ENCODE data around the gene ZNF519.
"Not testable (repeated sequence)": the region's sequence is repeated elsewhere in the genome, so short reads cannot be mapped to it uniquely, and the experiment has no call there.

ZNF519 gene

DNA sequence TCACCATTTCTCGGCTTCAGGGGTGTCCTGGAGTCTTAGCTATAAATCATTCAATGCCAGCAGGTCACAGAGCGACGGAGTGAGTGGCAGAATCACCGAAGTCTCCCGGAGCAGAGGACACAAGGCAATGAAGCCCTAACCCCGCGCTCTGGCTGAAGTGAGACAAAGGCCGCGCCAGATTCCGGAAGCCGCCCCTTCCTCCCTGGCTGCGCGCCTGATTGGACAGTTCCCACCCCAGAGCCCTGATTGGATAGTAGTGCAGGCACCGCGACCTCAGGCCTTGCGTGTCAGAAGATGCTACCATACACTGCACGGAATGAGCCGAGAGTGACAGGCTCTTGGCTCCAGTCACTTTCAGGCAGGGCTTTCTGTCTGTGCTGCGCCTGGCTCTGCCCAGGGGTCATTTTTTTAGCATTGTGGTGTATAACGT is at the start of gene ZNF519:
Gene ZNF519, minus strand, starts transcription at position 165 of the 430 bp plus-strand sequence. Its CDS starts 158 bp downstream, at position 7.
- DNase-seq (ENCODE audit: low read depth in 2 of 2) = peak; percentile 79 to 82

DNA sequence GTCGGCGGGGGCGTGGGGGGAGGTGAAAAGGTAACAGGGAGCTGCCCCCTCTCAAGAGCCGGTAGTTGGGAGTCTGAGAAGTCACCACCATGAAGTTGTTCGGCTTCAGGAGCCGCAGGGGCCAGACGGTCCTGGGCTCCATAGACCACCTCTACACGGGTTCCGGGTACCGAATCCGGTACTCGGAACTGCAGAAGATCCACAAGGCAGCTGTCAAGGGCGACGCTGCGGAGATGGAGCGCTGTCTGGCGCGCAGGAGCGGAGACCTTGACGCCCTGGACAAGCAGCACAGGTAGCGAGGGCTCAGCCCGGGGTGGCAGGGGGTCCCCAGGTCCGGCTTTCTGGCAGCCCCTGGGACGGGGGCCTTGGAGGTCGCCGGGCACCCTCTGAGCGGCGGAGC is 47.1 kb upstream of the ZNF519 start:
- no peak for DNase-seq (ENCODE audit: low read depth in 2 of 2)

DNA sequence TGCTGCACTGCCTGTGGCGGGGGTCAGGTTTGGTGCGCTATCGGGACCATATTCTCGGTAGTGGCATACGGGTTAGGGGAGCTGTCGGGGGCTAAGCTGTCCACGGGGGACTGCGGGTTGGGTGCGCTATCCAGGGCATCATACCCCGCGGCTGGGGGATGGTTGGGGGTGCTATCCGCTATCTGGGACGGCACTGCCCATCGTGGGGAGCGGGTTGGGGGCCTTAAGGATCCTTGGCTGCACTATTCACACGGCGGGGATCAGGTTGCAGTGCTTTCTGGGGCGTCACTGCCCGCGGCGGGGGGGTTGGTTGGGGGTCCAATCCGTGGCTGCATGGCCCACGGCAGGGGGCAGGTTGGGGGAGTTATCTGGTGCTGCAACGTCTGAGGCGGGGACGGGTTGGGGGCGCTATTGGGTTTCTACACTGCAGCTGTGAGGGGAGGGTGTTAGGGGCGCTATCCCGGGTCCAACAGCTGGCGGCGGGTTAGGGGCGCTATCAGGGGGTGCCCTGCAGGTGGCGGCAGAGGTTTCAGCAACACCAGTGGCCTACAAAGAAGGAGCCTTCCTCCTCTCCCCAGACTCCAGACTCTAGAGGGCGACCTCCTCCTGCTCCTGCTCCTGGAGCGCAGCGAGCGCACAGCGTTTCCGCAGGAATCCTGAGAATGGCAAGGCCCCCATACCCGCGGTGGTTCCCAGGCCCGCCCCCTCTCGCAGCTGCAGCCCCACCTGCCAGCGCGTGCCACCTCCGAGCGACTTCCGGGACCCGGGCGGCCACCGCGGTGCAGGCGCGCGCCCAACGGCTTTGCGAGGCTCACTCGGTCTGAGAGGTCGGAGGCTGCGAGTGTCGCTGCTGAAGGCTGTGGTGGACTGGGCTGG is 46.3 kb upstream of the ZNF519 start:
- peak; percentile 52 to 73 for DNase-seq (ENCODE audit: low read depth in 2 of 2)

DNA sequence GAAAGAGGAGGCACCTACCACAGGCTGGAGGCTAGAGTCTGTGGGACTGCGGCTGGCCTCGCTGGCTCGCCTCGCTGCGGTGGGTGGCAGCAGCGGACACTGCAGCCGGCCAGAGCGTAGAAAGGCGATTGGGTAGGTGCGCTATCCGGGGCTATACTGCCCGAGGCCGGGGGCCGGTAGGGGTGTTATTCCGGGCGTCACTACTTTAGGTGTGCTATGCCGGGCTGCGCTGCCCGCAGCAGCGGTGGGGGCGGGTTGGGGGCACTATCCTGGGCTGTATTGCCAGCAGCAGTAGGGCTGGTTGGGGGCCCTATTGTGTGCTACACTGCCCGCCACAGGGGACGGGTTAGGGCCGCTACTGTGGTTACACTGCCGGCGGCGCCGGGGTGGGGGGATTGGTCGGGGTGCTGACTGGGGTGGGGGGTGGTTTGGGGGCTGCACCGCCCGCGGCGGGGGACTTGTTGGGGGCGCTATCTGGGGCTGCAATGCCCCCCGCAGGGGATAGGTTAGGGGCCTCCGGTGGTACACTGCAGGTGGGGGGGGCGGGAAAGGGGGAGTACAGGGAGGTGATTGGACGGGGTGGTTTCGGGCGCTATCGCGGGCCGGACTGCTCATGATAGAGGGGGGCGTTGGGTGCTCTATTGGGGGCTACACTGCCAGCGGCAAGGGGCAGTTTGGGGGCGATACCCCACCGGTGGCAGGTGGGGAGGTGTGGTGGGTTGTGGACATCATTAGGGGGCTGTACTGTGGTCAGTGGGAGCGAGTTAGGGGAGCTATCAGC is 45.5 kb upstream of the ZNF519 start:
- not testable (repeated sequence) for DNase-seq (ENCODE audit: low read depth in 2 of 2)

DNA sequence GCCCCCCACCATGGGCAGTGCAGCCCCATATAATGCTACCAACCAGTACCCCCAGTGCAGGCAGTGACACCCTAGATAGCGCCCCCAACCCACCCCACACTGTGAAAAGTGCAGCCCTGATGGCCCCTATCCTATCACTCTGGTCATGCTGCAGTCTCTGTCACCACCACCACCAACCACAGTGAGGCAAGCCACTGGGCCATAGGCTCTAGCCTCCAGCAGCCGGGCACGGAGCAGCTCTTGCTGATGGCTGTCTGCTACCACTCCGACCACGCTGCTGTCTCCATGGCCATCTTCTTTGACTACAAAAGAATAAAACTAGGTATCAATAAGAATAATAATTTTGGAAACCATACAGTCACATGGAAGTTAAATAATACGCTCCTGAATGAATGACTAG is 43.2 kb upstream of the ZNF519 start:
- not testable (repeated sequence) for DNase-seq (ENCODE audit: low read depth in 2 of 2)

DNA sequence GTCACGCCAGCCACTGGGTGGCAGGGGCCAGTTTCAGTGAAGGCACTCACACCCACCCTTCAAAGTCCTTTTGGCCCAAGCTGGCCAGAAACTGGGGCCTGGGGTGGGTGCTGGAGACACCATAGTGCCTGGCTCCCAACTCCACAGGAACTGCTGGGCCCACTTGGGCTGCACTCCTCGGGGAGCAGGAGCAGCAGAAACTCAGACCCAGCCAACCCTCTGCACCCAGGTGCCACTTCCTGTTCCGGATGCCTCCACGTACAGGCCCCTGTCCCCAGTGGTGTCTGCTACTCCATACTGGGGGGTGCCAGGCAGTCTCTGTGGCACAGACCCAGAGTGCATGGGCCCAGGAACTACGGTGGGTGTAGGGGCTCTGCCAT is 42.5 kb upstream of the ZNF519 start:
- no peak for DNase-seq (ENCODE audit: low read depth in 2 of 2)

DNA sequence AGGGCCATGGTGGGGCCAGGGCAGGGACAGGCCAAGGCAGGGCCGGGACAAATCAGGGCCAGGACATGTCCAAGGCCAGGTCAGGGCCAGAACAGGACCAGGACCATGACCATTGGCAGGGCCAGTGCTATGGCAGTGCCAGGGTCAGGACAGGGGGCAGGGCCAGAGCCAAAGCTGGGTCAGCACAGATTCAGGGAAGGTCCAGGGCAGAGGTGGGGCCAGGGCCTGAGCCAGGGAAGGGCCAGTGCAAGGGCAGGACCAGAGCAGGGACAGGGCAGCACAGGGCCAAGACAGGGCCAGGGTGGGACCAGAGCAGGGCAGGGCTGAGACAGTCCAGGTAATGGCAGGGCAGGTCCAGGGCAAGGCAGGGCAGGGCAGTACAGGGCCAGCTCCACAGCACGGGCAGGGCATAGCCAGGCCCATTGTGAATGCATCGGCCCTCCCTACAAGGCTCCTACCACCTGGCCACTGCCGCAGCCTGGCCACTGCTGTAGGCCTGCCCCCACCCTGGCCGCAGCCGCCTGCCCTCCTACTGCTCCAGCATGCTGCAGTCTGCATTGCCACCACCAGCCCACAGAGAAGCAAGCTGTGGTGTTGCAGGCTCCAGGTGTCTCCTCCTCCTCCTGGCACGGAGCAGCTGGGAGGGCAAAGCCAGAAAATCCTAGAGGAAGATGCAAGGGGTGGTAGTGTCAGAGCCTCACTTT is 41.9 kb upstream of the ZNF519 start:
- DNase-seq (ENCODE audit: low read depth in 2 of 2) = not testable (repeated sequence)

DNA sequence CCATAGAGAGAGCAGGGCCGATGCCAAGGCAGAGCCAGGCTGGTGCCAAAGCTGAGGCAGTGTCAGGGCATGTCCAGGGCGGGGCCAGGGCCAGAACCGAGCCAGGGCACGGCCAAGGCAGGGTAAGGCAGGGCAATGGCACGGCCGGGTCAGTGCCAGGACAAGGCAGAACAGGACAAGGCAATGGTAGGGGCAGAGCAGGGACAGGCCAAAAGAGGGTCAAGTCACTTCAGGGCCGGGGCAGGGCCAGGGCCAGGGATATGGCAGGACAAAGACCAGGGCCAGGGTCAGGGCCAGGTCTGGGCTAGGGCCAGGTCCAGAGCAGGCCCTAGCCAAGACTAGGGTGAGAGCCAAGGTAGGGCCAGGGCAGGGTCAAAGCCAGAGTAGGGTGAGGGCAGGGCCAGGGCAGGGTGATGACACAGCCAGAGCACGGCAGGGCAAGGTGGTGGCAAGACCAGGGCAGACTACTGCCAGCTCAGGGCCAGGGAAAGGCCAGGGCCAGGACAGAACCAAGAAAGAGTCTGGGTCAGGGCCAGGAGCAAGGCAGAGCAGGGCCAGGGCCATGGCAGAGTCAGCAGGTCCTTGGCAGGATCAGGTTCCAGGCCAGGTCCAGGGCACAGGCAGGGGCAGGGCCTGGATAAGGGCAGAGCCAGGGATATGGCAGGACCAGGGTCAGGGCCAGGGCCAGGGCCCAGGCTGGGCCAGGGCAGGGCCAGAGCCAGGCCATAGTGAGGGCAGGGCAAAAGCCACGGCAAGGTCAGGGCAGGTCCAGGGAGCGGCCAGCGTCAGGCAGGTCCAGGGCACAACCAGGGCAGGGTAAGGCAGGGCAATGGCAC is 41.1 kb upstream of the ZNF519 start:
- not testable (repeated sequence) for DNase-seq (ENCODE audit: low read depth in 2 of 2)

DNA sequence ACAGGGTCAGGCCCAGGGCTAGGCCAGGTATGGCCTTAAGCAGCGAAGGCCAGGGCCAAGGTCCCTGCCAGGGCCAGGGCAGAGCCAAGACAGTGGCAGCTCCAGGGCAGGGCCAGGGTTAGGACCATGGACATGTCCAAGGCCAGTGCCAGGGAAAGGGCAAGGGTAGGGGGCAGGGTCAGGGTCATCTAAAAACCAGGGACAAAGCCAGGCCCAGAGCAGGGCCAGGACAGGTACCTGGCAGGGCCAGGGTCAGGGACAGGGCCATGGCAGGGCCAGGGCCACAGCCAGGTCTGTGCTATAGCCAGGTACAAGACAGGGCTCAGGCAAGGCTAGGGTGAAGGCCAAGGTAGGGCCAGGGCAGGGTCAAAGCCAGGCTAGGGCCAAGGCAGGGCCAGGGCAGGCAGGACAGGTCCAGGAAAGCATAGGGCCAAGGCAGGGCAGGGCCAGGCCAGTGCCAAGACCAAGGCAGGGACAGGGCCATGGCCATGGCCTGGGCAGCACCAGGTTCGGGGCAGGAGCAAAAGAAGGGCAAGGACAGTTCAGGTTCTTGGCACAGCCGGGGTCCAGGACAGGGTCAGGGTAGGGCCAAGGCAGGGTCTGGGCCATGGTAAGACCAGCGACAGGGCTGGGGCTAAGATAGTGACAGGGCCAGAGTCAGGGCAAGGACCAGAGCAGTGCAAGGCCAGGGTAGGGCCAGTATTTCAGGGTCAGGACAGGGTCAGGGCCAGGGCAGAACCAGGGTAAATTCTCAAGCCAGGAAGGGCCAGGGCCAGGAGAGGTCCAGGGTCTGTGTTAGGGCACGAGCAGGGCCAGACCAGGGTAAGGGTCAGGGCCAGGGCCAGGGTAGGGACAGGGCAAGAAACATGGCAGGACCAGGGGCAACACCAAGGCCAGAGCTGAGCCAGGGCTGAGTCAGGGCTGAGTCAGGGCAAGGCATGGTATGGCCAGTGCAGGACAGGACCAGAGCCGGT is 40.2 kb upstream of the ZNF519 start:
- not testable (repeated sequence) for DNase-seq (ENCODE audit: low read depth in 2 of 2)

DNA sequence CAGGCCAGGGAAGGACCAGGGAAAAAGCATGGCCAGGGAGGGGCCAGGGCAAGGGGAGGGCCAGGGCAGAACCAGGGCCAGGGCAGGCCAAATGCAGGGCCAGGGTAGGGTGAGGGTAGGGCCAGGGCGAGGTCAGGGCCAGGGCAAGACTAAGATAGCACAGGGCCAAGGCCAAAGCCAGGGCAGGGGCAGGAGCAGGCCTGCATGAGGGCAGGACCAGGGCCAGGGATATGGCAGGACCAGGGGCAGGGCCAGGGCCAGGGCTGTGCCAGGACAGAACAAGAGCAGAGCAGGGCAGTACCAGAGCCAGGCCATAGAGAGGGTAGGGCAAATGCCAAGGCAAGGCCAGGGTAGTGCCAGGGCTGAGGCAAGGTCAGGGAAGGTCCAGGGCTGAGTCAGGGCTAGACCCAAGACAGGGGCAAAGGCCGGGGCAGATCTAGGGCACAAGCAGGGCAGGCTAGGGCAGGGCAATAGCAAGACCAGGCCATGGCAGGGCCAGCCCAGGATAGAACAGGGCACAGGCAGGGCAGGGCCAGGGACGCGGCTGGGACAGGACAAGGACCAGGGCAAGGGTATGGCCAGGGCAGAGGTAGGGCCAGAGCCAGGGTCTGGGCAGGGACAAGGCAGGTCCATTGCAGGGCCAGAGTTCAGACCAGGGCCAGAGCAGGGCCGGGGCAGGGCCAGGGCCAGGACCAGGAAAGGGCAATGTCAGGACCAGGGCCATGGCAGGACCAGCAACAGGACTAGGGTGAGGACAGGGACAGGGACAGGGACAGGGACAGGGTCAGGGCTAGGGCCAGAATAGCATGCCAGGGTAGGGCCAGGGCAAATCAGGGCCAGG is 39.3 kb upstream of the ZNF519 start:
- not testable (repeated sequence) for DNase-seq (ENCODE audit: low read depth in 2 of 2)

DNA sequence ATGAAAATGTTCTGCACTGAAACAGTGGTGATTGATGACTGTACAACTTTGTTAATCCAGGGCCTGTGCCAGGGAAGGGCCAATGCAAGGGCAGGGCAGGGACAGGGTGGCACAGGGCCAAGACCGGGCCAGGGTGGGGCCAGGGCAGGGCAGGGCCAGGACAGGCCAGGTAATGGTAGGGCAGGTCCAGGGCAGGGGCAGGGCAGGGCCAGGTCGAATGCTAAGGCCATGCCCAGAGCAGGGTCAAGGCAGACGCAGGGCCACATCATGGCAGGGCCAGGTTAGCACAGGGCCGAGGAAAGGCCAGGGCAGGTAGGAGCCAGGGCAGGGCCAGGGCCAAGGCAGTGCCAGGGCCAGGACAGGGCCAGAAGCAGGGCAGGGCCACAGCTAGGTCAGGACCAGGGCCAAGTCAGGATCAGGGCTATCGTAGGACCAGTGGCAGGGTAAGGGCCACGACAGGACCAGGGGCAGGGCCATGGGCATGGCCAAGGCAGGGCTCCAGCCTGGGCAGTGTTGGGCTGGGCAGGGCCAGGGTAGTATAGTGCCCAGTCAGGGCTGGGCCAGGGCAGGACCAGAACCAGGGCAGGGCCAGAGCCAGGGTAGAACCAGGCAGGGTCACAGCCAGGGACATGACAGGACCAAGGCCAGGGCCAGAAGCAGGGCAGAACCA is 38.3 kb upstream of the ZNF519 start:
- not testable (repeated sequence) for DNase-seq (ENCODE audit: low read depth in 2 of 2)

DNA sequence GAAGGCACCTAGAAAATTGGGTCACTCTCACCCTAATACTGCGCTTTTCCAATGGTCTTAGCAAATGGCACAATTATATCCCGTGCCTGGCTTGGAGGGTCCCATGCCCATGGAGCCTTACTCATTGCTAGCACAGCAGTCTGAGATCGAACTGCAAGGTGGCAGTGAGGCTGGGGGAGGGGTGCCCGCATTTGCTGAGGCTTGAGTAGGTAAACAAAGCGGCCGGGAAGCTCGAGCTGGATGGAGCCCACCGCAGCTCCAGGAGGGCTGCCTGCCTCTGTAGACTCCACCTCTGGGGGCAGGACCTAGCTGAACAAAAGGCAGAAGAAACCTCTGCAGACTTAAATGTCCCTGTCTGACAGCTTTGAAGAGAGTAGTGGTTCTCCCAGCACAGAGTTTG is 30.7 kb upstream of the ZNF519 start:
- DNase-seq (ENCODE audit: low read depth in 2 of 2) = not testable (repeated sequence)

DNA sequence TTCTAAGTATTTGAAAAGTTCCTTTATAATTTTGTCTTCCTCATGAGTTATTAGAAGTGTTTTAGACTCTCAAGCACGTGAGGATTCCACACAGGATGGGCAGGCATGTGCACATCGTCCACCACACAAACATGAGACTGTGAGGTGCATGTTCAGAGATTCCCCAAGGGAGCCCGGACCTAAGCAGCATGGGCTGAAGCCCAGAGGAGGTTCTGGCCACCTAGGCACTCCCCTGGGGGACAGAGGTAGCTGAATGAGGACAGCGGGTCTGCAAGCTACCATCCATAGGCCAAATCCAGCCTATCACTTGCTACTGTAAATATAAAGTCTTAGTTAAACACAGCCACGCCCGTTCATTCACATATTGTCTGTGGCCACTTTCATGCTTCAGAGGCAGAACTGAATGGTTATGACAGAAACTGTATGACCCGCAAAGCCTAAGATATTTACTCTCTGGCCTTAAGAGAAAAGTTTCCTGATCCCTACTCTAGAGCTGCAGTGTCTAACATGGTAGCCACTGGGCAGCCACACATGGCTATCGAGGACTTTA is 19.4 kb upstream of the ZNF519 start:
- not testable (repeated sequence) for DNase-seq (ENCODE audit: low read depth in 2 of 2)

DNA sequence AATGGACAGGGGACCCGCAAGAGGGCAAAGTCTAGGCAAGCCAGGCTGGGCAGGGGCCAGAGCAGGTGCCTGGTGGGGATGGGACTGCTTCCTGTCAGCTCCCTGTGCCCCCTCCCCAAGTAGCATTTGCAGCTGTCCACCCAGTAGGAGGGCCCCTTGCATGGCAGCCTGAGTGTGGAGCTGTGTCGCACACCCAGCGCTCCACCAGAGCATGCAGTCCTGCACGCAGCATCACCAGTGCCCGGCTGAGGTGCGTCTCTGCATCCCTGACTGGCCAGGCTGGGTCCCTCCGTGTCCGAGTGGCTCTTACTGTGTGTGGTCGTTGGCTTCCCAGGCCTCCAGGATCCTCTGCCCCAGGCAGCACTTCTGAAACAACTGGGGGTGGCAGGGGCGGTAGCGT is 18.5 kb upstream of the ZNF519 start:
- DNase-seq (ENCODE audit: low read depth in 2 of 2) = not testable (repeated sequence)

DNA sequence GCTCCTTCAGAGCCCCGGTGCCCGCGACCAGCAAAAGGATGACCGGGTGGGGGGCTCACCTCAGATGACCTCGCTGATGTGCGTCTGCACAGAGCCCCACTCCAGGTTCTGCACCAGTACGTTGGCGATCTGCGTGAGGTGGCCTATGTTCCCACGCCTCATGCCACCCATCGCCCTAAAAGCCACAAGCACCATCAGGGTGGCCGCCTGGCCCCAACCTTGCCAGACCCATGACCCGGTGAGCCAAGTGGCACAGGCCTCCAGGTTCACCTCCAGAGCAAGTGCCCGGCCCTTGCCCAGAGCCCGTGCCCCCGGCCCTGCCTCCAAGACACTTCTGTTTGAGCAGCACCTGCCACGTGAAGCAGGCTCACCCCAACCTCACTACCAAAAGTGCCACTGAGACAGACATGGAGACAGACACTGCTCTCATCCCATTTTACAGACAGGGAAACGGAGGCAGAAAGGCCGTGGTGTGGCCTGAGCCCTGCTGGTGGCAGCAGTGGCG is 17.7 kb upstream of the ZNF519 start:
- DNase-seq (ENCODE audit: low read depth in 2 of 2) = not testable (repeated sequence)

DNA sequence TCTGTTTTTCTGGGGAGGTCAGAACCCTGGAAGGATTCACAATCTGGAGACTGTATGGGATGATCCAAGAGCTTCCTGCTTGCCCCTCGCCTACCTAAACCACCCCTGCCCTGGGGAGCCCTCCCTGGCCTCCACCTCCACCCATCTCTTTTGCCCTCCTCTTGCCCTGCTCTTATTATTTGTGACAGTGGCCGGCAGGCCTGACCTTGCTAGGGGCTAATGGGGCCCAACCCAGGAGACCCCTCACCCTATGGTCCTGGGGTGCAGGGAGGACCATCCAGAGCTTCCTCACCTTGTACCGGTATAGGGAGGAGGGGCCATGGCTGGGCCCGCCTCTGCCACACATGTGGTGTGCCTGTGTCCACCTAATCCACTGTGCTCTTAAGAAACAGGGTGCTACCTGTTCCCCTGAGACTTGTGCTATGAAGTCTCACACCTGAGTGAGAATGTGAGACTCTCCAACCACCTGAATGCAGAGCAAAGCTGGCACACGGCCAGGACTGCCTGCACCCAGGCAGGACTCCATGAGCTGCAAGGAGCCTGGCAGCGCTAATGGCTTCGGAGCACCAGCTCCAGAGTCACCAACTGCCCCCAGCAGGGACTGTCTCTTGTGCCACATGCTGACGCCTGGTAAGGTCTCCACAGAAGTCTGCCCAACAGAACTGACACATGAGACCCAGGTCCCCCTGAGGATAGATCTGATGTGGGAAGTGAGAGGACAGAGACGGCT is 17.1 kb upstream of the ZNF519 start:
- DNase-seq (ENCODE audit: low read depth in 2 of 2) = not testable (repeated sequence)
